Globus pallidus (tissue), 1 donor: ENCODE results near the gene TMEM132E.

ENCODE experiments used
- DNase-seq: peaks from one replicate; pipeline ENCODE4 v3.0.0-alpha.2; 2015; ENCODE audit warnings: low spot score

TMEM132E gene

GRCh38 chr17:34665150-34665806, 85.9 kb downstream of the TMEM132E start:
- no peak for DNase-seq

GRCh38 chr17:34665819-34666763, 86.7 kb downstream of the TMEM132E start:
- no peak for DNase-seq

GRCh38 chr17:34667656-34668055, 88.3 kb downstream of the TMEM132E start:
- peak; percentile 41 for DNase-seq

- no peak for DNase-seq
These were observed 88.8 kb downstream of the TMEM132E start for GRCh38 chr17:34668206-34668605.

GRCh38 chr17:34669511-34669910, 90.1 kb downstream of the TMEM132E start:
- DNase-seq, result no peak

- DNase-seq, result no peak
These were observed 91.2 kb downstream of the TMEM132E start for GRCh38 chr17:34670618-34671017.

GRCh38 chr17:34671191-34671590, 91.8 kb downstream of the TMEM132E start:
- no peak for DNase-seq

GRCh38 chr17:34672176-34672785, 92.9 kb downstream of the TMEM132E start:
- no peak for DNase-seq

GRCh38 chr17:34673516-34673915, 94.1 kb downstream of the TMEM132E start:
- no peak for DNase-seq

GRCh38 chr17:34673995-34674890, 94.9 kb downstream of the TMEM132E start:
- DNase-seq, result no peak

- no peak for DNase-seq
These were observed 95.8 kb downstream of the TMEM132E start for GRCh38 chr17:34675143-34675542.

GRCh38 chr17:34675605-34676004, 96.2 kb downstream of the TMEM132E start:
- DNase-seq, result no peak

GRCh38 chr17:34680151-34680550, 100.8 kb downstream of the TMEM132E start:
- DNase-seq, result no peak

- no peak for DNase-seq
These were observed 102.9 kb downstream of the TMEM132E start for GRCh38 chr17:34682305-34682704.

GRCh38 chr17:34683390-34683789, 104.0 kb downstream of the TMEM132E start:
- DNase-seq, result no peak
